Muscle layer of colon (tissue), 2 donors: ENCODE measurements around the gene GRIK1.

Experiments
- H3K27ac ChIP-seq: one replicate; pipeline ENCODE4 v1.7.0; 2013; ENCODE audit warnings: low read depth, mild to moderate bottlenecking, low read length, moderate library complexity
- H3K27me3 ChIP-seq, 2 donors: one replicate each; pipeline ENCODE4 v1.7.0; 2013; ENCODE audit warnings: low read length in 2 of 2, mild to moderate bottlenecking in 2 of 2; ENCODE audit not compliant: insufficient read depth in 2 of 2, control insufficient read depth in 1 of 2
- H3K36me3 ChIP-seq: one replicate; pipeline ENCODE4 v1.7.0; 2013; ENCODE audit warnings: mild to moderate bottlenecking, low read length; ENCODE audit not compliant: insufficient read depth
- H3K4me1 ChIP-seq: one replicate; pipeline ENCODE4 v1.7.0; 2013; ENCODE audit warnings: mild to moderate bottlenecking, low read length; ENCODE audit not compliant: insufficient read depth
- H3K4me3 ChIP-seq, 2 donors: one replicate each; pipeline ENCODE4 v1.7.0; 2013; ENCODE audit warnings: low read length in 2 of 2, low read depth in 1 of 2, mild to moderate bottlenecking in 1 of 2, moderate library complexity in 1 of 2
- H3K9ac ChIP-seq: one replicate; pipeline ENCODE4 v1.7.0; 2013; ENCODE audit warnings: low read length
- H3K9me3 ChIP-seq: one replicate; pipeline ENCODE4 v1.7.0; 2013; ENCODE audit warnings: mild to moderate bottlenecking, low read length
- donor health status: abdominal sarcoma.
- donor health status: Adenocarcinoma of cecum.

The GRIK1 gene

GRCh38 chr21:29949991-29950390, 10.2 kb upstream of the GRIK1 start:
- H3K9me3 ChIP-seq = no peaks in the 10 kb centered on the region
- H3K36me3 ChIP-seq = no peaks in the 10 kb centered on the region
- no peak overlapping the region for H3K27ac ChIP-seq
- H3K4me3 ChIP-seq = no peak overlapping the region
- no peak overlapping the region for H3K9ac ChIP-seq
- no peaks in the 10 kb centered on the region for H3K27me3 ChIP-seq
- H3K4me1 ChIP-seq = no peaks in the 10 kb centered on the region

DNA sequence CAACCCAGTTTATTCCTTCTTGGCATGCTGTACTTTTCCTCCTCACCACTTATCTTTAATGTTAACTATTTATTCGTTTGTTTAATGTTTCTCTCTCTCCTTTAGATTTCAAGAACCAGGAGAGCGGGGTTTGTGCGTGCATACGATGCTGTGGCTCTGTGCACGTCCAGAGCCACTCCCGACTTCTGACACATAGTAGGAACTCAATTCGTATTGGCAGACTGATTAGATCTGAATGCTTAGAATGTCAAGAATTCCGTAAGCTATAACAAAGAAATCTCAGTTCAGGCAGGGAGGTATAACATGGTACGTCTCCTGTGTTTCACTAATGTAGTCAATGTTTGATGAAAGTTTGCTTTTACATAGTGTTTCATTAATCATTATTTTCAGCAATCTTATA, 7.3 kb upstream of the GRIK1 start:
- Histone ChIP-seq H3K4me3 (no peak overlapping the region), H3K27me3 (no peaks in the 10 kb centered on the region), H3K36me3 (no peaks in the 10 kb centered on the region), H3K9me3 (no peaks in the 10 kb centered on the region), H3K4me1 (no peaks in the 10 kb centered on the region), H3K9ac (no peak overlapping the region), H3K27ac (no peak overlapping the region)

DNA sequence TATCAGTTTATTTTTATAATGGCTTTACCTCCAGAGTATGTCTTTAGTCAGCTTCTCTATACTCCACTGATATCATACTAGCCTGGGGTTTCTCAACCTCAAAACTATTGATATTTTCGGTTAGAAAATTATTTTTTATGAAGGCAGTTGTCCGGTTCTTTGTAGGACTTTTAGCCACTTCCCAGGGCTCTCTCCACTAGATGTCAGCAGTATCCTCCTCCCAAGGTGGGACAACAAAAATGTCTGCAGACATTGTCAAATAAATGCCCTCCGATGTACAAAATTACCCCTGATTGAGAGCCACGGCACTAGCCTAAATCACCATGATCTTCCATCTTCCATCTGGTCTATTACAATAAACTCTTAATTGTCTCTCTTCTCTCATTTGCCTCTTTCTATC, 4.1 kb upstream of the GRIK1 start:
- no peak overlapping the region for H3K27ac ChIP-seq
- peaks cover 0 to 9% of the 10 kb centered on the region in 2 donors for H3K27me3 ChIP-seq
- no peaks in the 10 kb centered on the region for H3K4me1 ChIP-seq
- H3K36me3 ChIP-seq = no peaks in the 10 kb centered on the region
- no peak overlapping the region for H3K9ac ChIP-seq
- H3K4me3 ChIP-seq = no peak overlapping the region
- H3K9me3 ChIP-seq = no peaks in the 10 kb centered on the region

GRCh38 chr21:29942034-29942433, 2.2 kb upstream of the GRIK1 start:
- no peak overlapping the region for H3K27ac ChIP-seq
- H3K27me3 ChIP-seq = peaks cover 0 to 16% of the 10 kb centered on the region in 2 donors
- no peak overlapping the region for H3K4me3 ChIP-seq
- no peak overlapping the region for H3K9ac ChIP-seq
- H3K36me3 ChIP-seq = no peaks in the 10 kb centered on the region
- H3K4me1 ChIP-seq = no peaks in the 10 kb centered on the region
- H3K9me3 ChIP-seq = no peaks in the 10 kb centered on the region

DNA sequence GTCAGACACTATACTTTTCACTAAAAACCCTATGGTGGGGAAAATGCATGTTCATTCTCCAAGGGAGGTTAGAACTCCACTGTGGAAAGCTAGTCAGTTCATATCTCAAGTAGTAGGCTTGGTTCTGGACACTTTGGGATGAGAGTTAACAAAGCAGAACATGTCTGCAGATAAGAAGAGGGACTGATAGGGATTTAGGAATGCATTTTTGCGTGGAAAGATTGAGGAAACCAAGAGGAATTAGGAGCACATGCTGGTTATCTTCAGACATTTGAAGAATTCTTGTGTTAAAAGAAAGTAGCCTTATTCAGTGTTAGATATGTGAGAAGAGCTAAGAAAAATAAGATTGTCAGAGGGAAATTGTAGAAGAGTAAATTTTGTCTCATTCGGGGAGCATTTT, 1.2 kb upstream of the GRIK1 start:
- Histone ChIP-seq H3K9me3 (no peaks in the 10 kb centered on the region), H3K4me1 (no peaks in the 10 kb centered on the region), H3K27ac (no peak overlapping the region), H3K9ac (no peak overlapping the region), H3K4me3 (no peak overlapping the region), H3K36me3 (no peaks in the 10 kb centered on the region), H3K27me3 (peaks cover 0 to 16% of the 10 kb centered on the region in 2 donors)

DNA sequence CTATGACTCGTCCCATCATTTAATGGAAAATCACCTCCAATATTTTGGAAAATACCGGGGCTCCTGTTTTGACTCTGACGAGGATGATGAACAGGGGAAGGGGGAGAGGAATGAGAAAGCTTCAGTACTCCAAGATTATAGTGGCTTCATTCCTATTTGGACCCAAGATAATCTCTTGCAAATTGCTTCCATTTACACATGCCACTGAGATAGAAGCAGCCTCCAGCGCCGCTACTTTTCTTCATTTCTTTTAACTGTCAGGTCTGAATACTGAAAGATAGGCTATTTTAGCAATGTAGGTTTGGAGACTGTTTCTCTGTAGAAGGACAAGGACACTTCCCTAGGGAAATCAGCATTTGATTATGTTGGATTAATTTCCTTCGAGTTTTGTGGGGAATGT, 565 bp upstream of the GRIK1 start:
- H3K9ac ChIP-seq = no peak overlapping the region
- H3K27me3 ChIP-seq = peaks cover 0 to 16% of the 10 kb centered on the region in 2 donors
- H3K27ac ChIP-seq = no peak overlapping the region
- no peaks in the 10 kb centered on the region for H3K9me3 ChIP-seq
- H3K36me3 ChIP-seq = no peaks in the 10 kb centered on the region
- H3K4me1 ChIP-seq = no peaks in the 10 kb centered on the region
- H3K4me3 ChIP-seq = no peak overlapping the region

GRCh38 chr21:29939104-29939923, 482 bp downstream of the GRIK1 start:
- no peaks in the 10 kb centered on the region for H3K36me3 ChIP-seq
- H3K27ac ChIP-seq = no peak overlapping the region
- H3K4me3 ChIP-seq = peak overlapping the region; percentile 13 to 34
- no peaks in the 10 kb centered on the region for H3K4me1 ChIP-seq
- peaks cover 0 to 16% of the 10 kb centered on the region in 2 donors for H3K27me3 ChIP-seq
- no peaks in the 10 kb centered on the region for H3K9me3 ChIP-seq
- H3K9ac ChIP-seq = no peak overlapping the region

DNA sequence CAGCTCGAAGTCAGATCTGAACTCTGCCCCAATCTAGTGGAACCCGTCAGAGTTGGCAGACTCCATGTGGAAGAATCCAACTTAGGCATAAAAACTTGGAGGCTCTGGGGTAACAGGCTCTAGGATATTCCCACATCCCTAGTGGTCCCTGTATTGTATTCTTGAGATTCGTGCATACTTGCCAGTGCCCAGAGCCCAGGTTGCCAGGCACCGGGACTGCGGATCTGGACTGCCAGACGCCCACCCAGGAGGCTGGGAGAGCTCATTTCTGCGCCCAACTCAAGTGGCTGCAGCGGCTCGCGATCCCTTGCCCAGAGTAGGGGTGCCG, 1.1 kb downstream of the GRIK1 start:
- H3K27ac ChIP-seq = no peak overlapping the region
- no peaks in the 10 kb centered on the region for H3K4me1 ChIP-seq
- no peaks in the 10 kb centered on the region for H3K9me3 ChIP-seq
- H3K4me3 ChIP-seq = no peak overlapping the region
- no peaks in the 10 kb centered on the region for H3K36me3 ChIP-seq
- no peak overlapping the region for H3K9ac ChIP-seq
- peaks cover 0 to 16% of the 10 kb centered on the region in 2 donors for H3K27me3 ChIP-seq

GRCh38 chr21:29933088-29933487, 6.7 kb downstream of the GRIK1 start:
- Histone ChIP-seq H3K9me3 (no peaks in the 10 kb centered on the region), H3K4me3 (no peak overlapping the region), H3K9ac (no peak overlapping the region), H3K4me1 (no peaks in the 10 kb centered on the region), H3K27ac (no peak overlapping the region), H3K36me3 (no peaks in the 10 kb centered on the region), H3K27me3 (no peaks in the 10 kb centered on the region)

DNA sequence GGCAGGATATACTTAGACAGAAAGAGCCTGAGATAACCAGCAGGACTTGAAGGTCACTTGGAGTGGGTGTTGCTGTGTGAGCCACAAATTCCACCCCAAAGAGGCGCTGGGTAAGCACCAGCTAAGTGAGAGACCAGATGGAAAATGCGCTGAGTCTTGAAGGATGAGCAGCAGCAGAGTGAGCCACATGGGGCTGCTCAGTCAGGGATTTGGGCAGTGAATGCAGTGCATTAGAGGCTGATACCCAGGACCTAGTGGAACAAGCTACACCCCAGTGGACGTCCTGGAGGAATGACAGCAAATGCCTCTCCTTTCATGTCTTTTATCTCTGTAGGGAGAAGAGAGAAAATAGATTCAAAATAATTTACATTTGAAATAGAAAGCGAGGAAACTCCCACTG, 11.3 kb downstream of the GRIK1 start:
- no peaks in the 10 kb centered on the region for H3K4me1 ChIP-seq
- H3K9me3 ChIP-seq = no peaks in the 10 kb centered on the region
- no peaks in the 10 kb centered on the region for H3K36me3 ChIP-seq
- H3K9ac ChIP-seq = no peak overlapping the region
- H3K27ac ChIP-seq = no peak overlapping the region
- no peaks in the 10 kb centered on the region for H3K27me3 ChIP-seq
- no peak overlapping the region for H3K4me3 ChIP-seq

GRCh38 chr21:29920938-29921337, 18.9 kb downstream of the GRIK1 start:
- Histone ChIP-seq H3K27me3 (no peaks in the 10 kb centered on the region), H3K9me3 (no peaks in the 10 kb centered on the region), H3K27ac (no peak overlapping the region), H3K9ac (no peak overlapping the region), H3K36me3 (no peaks in the 10 kb centered on the region), H3K4me3 (no peak overlapping the region), H3K4me1 (no peaks in the 10 kb centered on the region)

DNA sequence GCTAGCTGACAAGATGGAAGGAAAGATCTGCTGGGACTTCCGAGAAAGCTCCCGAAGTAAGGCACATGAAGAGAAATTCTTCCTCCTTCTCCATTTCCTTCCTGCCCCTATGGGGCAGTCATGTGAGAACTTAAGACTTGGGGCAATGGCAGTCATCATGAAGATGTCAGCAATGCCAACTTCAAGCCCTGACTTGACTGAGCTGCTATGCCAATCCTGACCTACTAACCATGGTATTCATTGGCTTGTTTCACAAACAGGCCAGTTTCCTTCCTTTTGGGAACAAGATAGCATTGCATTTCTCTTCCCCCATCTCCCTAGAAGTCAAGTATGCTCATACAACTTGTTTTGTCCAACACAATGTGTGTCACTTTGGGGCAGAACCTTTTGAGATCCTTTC, 25.5 kb downstream of the GRIK1 start:
- Histone ChIP-seq H3K9ac (no peak overlapping the region), H3K27ac (no peak overlapping the region), H3K4me3 (no peak overlapping the region), H3K4me1 (no peaks in the 10 kb centered on the region), H3K9me3 (no peaks in the 10 kb centered on the region), H3K27me3 (no peaks in the 10 kb centered on the region), H3K36me3 (no peaks in the 10 kb centered on the region)
